Stimulated activated CD8-positive, alpha-beta memory T cell treated with anti-CD3 and anti-CD28 coated beads, Interleukin-12 subunit alpha, Interleukin-12 subunit beta, amount 100 ng/mL, for 1 hour (primary cell): ENCODE data around the gene CPT1B.
A peak's percentile ranks its signal among the peaks of the same experiment; 100 is the strongest.

Experiments
- DNase-seq: peaks from one replicate; pipeline ENCODE4 v3.0.0-alpha.2; 2020; ENCODE audit warnings: low read depth

Gene CPT1B

DNA sequence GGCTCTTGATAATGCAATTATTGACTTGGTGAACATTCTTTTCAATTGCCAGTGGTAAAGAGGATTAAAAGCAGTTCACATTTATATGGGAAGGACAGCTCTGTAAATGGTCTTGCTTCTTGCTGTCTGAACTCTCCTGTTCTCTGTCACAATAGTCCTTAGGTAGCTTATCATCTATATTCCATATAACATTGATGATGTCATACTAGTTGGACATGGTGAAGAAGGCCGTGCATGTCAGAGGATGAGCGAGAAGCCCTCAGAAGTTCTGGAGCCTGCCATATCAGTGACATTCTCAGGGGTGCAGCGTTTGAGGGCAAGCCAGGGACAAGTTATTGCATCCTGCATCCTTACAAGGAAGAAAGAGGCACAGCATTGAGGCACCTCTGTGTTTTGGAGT is 7.0 kb upstream of the CPT1B start:
- DNase-seq: no peak

DNA sequence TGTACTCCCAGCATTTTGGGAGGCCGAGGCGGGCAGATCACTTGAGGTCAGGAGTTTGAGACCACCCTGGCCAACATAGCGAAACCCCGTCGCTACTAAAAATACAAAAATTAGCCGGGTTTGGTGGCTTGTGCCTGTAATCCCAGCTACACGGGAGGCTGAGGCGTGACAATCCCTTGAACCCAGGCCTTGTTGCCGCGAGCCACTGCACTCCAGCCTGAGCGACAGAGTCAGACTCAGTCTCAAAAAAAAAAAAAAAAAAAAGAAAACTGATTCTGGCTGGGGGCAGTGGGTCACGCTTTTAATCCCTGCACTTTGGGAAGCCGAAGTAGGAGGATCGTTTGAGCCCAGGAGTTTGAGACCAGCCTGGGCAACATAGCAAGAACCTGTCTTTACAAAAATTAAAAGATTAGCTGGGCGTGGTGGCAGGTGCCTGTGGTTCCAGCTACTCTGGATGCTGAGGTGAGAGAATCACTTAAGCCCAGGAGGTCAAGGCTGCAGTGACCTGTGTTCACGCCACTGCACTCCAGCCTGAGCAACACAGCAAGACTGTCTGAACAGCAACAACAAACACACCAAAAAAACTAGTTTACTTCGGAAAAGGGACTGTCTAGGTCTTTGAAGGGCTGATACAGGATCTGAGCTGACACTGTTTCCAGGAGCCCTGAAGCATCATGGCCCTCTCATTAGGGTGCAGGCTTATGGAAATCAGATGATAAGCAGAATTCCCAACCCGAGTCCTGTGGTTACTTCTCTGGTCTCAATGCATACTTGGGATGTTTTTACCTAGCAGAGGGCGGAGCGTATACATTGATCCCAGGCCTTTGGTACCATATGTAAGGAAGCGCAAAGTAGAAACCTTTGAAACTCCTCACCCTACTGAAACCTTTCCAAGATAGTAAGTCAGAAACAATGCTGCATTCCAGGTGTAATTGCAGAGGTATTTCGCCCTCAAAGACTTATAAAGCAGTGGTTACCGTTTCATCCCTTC is 6.2 kb upstream of the CPT1B start:
- DNase-seq: no peak

DNA sequence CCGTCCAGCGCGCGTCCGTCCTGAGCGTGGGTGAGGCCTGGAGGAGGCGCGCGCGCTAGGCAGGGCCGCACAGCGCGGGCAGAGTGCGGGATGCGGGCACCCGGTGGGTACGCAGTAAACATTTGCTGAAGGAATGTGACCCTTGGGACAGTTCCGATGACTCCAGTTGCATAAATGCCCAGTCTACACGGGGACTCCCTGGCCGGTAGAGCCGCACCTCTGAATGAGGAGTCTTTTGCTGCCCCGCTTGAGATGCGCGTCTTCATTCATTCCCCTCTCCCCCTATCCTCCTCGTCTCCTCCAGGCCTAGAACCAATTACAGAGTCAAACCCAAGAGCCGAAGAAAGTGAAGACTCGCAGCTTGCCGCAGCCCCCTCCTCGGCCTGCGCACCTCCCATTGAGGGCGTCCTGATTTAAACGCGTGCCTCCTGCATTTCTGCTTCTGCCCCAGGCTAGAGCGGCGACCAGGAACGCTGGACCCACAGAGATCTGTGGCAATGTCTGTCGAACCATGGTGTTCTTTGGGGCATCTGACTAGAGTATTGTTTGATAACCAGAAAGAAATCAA is 5.2 kb upstream of the CPT1B start:
- DNase-seq: no peak

DNA sequence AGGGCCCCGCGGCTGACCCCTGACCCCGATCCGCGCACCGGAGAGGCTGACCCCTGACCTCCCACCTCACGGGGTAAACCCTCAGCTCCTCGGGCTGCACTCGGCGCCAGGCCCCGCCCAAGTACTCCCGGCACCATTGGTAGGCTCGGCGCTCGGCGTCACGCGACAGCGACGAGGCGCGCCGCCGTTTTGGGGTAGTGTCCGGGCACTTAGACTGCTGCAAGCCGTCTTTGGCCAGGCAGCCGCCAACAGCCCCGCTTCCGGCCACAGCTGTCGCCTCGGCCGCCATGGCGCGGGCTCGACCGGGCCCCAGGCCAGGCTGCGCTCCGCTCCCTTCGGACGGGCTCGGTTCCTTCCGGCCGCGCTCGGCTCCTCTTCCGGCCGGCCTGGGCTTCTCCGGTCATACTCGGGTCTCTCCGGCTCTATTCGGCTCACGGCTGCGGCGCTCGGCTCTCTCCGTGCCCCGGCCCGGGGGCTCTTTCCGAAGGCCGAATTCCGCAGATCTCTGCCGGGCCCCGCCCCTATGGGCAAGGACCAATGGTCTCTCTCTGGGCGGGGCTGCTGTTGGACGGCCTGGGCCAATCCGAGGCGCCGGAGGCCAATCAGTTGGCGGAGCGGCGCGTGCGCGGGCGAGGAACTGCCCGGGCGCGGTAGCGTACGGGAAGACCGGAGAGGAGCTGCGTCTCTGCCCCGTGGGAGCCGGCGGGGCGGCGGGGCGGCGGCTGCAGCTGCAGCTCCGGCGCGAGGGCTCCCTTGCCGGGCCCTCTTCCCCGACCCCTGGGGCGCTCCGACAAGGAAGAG is 4.5 kb upstream of the CPT1B start, which contains the start of gene CHKB:
Gene CHKB, minus strand, starts transcription at position 357 of the 801 bp plus-strand sequence. Its CDS starts 68 bp downstream, at position 289.
- peak; percentile 94 for DNase-seq

DNA sequence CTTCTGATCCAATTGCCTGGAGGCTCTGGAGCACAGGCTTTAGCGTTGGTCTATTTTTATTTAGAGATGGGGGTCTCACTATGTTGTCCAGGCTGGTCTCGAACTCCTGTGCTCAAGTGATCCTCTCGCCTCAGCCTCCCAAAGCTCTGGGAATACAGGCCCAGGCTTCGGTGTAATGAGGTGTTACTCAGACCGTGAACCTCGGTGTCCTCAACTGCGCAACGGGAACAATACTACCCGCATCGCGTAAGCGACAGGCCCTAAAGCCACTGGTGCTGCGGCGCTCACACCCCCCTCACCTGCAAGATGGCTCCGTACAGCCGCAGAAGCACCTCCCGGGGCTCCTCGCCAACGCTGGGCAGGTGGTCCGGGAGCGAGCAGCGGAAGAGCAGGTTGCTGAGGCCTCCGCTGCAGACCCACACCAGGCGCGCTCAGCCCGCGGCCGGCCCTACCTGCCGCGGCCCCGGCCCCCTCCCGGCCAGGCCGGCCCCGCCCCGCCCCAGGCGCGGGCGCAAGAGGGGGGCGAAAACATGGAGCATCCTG is 3.8 kb upstream of the CPT1B start:
- no peak for DNase-seq

DNA sequence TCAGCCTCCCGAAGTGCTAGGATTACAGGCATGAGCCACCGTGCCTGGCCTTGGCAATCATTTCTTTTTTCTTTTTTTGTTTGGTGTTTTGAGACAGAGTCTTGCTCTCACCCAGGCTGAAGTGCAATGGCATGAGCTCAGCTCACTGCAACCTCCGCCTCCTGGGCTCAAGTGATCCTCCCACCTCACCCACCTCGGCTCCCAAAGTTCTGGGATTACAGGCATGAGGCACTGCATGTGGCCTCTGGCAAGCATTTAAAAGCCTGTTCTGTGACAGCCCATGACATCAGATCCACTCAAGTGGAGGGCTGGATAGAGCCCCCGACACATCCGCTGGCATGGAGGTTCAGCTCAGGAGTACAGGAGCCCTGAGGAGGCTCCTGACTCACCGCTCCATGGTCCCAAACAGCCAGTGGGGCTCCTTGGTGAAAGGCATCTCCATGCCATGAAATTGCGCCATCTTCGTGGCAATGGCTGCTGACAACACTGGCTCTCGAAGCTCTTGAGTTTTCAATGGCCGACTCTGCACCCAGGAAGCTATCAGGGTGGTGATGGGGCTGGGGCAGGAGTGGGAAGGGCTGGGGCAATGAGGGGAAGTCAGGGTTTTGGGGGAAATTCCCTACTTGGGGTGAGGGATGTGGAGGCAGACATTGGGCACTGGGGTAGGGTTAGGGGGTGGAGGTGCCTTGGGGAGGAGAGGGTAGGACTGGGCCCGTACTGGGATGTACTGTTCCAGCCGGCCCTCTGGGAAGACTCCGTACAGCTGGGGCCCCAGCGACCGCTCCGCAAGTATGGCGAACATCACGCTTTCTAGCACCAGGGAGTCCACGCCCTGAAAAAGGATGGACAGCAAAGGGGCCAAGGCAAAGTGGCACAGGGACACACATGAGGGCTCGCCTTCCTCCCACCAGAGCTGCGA is 3.1 kb upstream of the CPT1B start:
- no peak for DNase-seq

DNA sequence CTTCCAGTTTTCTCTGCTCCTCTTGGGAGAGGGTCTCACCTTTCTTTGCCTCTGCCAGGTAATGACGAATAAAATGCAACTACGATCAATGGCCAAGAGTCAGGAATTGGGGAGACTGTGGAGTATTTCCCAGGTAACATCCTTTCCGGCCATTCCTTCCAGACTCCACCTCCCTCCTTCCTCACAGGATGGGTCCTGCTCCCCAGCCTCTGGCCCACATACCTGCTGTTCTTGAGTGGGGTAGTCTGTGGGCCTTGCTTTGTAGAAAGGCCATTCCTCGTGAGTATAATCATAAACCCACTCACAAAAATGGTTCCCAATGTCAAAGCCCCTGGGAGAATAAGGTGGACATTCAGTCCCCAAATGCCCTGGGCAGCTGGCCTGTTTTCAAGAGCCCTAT is 1.5 kb upstream of the CPT1B start:
- DNase-seq: no peak

DNA sequence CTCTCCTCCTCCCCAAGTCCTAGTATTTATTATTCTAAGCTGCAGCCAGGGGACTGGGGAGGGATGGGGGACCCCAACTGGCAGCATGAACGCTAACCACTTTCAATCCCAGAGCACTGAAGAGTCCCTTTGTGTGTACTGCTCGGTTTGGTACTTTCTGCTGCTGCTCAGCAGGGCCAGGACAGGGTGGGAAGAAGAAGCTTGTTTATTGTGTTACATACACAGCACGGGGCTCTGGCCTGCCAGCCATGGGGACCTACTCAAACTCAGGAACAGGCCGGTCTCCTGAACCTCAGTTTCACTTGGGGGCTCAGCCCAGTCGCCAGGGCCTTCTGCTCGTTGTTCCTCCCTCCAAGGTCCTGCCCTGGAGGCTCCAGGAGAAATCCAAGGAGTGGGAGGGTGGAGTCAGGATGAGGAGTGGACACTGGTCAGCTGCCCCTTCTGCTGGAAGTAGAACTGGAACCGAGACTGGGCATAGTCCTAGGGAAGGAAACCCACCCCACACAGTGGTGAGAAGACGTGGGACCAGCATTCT is 616 bp upstream of the CPT1B start:
- no peak for DNase-seq

DNA sequence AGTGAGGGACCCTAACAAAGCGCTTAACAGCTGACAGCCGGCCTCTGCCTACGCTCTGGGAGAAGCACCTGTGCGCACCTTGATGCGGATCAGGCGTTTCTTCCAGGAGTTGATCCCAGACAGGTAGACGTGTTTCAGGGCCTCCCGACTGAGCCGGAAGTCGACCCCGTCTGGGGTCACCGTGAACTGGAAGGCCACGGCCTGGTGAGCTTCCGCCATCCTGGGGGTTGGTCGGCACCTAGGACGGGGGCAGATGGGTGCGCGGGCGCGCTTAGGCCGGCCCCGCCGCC is 585 bp downstream of the CPT1B start:
- no peak for DNase-seq

DNA sequence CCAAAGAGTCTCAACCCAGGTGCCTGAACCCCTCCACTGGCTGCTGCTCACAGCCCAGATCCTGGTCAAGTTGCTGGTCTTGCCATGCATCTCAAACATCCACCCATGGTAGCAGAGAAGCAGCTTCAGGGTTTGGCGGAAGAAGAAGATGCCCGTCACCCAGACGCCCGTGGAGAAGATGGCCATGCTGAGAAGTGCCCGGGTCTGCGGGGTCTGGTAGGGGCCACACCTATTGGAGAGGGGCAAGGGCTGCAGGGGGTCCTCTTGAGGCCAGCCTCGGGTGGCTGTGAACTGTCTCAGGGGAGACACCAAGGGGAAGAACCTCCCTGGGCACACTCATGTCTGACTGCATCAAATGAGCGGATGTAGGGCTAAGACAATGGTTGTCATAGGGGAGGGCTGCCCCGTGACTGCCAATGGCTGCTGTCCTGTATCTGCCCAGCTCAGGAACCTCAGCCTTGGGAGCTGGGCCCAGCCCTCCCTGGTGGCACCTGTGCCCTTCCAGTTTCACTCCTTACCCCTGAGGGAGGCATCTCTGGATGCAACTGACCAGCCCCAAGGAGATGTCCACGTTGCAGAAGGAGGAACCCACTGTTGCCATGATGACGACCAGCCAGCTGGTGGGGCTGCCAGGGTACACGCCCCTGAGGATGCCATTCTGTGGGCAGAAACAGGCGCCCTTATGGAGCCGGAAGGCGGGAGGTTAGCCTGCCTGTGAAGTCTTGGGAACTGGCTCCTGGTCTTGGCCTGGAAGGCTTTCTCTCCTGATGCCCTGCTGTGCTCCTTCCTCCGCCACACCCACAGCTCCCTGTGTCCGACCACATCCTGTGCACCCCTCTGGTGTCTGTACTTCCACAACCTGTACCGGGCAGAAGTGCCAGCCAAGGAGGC is 1.2 kb downstream of the CPT1B start:
- DNase-seq: no peak

DNA sequence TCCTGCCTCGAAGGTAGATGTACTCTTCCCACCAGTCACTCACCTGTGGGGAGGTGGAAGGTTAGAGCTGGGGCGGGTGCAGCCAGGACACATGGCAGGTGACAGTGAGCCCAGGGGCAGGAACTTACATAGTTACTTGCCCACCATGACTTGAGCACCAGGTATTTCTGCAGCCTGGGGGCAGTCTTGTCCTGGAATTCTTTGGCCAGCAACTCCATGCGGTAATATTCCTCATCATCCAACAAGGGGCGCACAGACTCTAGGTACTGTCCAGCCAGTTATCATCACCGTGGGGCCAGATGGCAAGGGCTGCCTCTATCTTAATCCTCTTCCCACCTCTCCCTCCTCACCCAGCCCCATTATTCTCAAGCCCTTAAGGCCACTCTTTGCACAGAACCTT is 2.2 kb downstream of the CPT1B start:
- no peak for DNase-seq

DNA sequence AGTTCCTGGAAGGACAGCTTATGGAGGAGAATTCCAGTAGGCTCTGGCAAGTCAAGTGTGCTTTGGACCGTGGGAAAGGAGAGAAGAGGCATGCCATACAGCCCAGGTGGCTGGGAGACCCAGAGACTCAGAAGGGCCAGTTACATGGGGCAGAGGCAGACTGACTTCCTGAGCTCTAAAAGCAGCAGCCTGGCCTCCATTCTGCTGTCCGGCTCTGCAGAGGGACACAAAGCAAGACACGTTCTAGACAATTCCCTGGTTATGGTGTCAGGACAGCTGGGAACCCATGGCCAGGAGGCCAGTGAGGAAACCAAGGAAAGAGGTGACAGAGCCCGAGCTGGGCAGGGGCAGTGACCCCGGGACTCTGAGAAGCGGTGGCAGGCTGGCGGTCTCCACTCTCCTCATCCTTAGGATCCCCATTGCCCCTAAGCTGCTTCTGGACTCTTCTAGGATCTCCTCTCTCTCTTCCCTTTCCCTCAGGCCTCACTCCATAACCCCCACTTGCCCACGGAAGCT is 2.7 kb downstream of the CPT1B start:
- DNase-seq: no peak

DNA sequence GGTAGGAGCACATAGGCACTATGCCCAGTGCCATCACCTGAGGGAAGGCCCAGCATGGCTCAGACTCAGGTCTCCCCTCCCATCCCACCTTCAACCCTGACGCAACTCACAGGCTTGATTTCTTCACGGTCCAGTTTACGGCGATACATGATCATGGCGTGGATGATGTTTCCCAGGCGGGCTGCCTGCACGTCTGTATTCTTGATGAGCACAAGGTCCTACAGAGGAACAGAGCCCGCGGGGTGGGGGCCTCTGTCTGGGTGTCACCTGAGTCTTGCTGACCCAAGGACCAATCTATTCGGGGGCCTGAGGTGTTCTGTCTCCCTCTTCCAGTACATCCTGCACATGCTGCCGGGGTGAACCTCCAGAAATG is 3.9 kb downstream of the CPT1B start:
- DNase-seq: no peak

DNA sequence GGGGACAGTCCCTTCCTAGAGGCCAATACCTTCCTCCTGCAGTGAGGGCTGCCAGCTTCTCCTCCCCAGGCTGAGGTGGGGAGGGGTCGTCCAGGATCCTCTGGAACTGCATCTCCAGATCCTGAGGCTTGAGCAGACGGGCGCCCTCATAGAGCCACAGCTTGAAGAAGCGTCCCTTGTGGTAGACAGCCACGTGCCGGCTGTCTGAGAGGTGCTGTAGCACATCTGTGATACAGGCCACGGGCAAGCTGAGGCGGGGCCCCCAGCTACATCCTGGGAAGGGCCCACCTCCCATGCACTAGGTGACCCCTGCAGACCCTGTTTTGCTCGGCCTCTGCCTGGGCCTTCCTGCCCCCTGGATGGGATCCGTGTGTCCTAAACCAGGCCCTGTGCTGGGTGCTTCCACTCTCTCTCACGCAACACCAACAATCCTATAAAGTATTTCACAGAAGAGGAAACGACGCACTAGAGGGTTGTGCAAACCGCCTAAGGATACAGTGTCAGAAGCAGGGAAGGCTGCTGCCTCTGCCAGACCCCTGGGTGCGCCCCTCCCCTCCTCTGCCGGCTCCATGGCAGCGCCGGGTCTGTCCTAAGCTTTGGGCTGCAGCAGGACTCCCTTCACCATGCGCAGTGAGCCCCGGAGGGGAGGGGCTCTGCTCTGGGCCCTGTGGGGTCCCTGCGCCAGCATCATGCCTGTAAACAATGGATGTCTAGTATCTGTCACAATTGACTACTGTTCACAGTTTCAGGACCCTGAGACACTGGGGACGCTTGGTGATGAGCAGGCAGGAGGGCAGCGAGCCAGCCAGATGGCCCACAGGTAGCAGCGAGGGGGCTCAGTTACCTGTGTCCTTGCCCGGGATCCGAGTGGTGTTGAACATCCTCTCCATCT is 4.5 kb downstream of the CPT1B start:
- no peak for DNase-seq

DNA sequence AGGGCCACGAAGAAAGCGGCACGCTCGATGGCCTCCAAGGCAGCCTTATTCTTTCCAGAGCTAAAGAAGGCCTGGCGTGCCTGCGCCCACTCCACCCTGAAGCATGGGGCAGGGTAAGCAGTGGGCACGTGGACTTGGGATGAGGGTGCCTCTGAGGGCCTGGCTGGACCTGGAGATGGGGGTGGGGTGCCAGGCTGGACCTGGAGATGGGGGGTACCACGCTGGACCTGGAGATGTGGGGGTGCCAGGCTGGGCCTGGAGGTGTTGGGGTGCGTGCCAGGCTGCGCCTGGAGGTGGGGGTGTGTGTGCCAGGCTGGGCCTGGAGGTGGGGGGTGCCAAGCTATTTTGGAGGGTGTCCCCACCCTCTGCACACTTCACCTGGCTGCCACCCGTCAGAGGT is 5.3 kb downstream of the CPT1B start:
- DNase-seq: no peak

DNA sequence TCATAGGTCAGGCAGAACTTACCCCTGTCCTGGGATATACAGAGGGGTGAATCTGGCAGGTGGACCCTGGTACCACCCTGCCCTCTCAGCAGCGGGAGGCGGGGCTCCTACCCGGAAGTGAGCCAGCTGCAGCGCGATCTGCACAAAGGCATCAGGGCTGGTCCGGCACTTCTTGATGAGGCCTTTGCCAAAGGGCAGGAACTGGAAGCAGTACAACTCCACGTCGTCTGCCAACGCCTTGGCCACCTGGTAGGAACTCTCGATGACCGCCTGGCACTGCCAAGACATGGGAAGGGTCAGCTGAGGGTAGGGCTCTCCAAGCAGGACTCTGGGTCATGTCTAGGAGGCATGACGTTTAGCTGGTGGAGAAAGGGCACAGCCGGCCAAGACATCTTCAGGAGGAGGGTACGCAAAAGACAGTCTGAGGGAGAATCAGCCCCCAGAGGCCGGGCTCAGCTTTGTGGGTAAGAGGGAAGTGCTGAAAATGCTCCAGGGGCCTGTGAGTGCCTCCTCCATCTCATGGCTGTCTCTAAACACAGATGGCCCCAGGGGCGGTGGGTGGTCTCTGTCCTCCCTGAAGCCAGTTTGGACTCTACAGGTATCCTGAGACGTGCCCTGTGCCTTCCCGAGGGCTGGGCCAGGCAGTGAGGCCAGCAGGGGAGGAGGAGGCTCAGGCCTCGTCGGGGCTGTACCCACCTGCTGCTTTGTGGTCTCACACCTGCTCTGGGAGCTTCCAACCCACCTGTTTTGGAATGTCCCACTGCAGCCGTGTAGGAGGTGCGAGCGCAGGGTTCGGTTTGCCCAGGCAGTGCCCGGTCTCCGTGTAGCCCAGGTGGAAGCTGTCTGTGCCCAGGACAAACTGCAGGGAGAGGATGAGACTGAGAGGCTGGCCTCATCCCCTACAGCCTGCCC is 6.7 kb downstream of the CPT1B start:
- no peak for DNase-seq

DNA sequence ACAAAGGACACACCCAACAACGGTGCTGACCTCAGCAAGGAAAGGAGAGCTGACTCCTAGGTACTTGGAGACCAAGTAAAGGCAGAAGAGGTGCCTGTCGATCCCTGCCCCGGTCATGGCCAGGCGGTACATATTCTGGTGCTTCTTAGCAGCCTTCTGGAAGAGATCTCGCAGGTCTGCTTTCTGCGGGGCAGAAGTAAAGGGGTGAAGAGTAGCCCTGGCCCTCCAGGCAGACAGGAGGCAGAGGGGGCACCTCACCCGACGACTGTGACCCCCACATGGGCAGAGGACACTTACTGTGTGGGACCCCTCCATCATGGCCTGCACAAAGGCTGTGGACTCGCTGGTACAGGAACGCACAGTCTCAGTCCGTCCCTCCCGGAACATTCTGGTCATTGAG is 7.4 kb downstream of the CPT1B start:
- no peak for DNase-seq
